HG02798 (cell line): ENCODE data around the gene PLPPR2.
"Not testable (repeated sequence)": the region's sequence is repeated elsewhere in the genome, so short reads cannot be mapped to it uniquely, and the experiment has no call there.

ENCODE experiments used
- ATAC-seq: cut with Tn5 transposase; IDR thresholded peaks from one replicate; pipeline ENCODE4 v1.9.1; 2021; ENCODE audit warnings: mild to moderate bottlenecking; ENCODE audit not compliant: unreplicated experiment, poor library complexity

Gene PLPPR2

DNA sequence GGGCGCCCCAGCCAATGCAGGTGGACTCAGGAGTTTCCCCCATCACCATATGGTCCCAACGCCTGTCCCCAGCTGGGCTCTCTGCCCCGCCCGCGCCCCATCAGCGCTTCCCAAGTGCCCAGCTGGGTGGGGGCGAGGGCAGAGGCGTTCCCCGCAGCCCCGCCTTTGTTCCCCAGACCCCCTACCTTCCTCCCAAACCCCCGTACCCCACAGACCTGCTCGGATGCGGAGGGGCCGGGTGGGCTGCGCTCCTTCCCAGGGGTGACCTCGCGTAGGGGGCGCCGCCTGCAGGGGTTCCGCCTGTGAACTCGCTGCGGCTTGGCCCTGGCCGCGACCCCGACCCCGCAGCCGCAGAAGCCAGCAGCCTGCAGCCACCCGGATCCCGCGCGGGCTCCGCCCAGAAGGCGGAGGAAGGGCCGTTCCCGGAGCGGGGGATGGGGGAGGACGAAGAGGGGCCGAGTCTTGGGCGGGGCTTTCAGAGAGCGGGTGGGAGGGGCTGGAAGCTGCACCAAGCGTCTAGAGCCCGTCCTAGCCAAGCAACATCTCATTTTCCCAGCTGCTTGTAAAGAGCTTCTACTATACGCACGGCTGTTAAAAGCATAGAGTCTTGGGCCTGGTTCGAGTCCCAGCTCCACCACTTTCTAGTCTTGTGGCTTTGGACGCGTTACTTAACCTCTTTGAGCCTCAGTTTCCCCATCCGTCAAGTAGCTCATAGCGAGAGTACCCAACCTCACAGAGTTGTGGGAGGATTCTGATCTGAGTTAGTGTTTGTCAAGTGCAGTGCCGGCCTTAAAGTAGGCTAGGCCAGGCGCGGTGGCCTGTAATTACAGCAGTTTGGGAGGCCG is 15.8 kb upstream of the PLPPR2 start, which contains the start of gene RAB3D:
Gene RAB3D, minus strand, starts transcription at position 404 of the 845 bp plus-strand sequence. CDS start 2,258 bp downstream, outside the sequence.
- peak; percentile 81 for ATAC-seq

- not testable (repeated sequence) for ATAC-seq
These were observed 15.1 kb upstream of the PLPPR2 start for GRCh38 chr19:11340099-11340467.

DNA sequence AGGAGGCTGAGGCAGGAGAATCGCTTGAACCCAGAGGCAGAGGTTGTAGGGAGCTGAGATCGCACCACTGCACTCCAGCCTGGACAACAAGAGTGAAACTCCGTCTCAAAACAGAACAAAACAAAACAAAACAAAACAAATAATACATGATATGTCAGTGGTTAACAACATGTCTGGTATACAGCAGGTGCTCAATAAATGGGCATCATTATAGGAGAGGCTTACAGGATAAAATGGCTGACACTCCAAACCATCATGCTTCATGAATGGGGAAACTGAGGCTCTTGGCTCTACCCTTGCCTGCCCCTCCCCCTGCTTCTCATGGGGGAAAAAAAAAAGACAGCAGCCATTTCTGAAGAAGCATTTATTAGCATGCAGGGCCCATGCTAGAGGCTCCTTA is 12.8 kb upstream of the PLPPR2 start:
- no peak for ATAC-seq

DNA sequence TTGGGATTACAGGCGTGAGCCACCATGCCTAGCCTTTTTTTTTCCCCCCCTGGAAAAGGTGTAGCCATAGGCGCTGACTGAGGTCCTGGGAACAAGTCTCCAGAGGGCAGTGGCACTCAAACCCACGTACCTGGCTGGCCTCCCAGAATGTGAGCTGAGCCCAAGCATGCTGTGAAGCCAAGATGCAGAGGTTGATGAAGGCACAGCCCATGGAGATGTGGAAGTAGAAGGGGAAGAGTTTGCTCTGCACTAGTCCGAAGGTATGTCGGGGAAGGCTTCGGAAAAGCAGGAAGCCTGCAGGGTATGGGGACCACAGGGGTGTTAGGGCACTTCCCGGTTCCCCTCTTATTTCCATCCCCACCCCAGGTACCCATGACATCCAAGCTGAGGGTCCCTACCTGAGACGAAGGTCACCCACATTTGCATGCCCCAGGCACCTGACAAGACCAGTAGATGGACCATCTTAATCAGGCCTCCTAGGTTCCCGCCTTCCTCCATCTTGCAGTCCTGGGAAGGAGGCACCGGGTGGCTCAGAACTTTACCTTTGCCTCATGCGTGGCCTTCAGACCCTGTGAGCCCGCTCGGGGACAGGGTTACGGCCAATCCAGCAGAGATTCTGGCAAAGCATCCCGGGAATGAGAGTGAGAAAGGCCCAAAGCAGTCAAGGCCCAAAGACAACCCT is 10.0 kb upstream of the PLPPR2 start:
- no peak for ATAC-seq

DNA sequence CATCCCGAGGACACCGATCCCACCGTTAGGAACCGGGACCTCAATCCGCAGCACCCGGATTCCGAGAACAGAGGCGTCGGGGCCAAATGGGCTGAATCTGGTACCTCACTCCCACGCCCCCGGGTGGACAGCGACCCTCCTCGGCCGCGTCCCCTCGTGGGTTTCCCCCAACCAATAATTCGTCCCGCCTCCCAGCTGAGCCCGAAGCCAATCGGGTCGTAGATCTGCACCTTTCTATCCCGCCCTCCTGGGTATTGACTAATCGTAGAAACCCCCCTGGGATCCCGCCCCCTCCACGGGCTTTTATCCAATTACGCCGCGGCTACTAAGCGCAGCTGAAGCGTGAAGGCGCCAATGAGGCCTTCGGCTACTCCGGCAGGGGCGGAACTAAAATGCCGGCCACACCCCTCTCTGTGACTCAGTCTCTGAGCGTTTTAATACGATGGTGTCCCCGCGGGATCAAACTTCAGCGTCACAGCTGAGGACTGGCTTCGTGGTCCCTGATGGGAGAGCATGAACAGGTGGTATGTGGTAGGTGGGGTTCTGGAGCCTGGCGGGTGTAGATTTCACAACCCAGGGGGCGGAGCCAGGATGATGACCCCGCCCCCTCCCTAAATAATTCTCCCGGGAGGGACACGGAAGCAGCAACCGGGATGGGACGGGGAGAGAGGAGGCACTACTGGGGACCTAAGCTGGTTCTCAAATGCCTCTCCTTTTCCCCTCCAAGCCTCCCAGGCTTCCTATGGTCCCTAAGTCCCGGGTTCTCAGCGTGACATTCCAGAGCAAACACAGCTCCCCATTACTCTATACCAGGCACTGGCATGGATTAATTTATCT is 8.9 kb upstream of the PLPPR2 start, which contains the start of the genes CCDC159 and TMEM205:
Gene CCDC159, plus strand, starts transcription at position 416 of the 837 bp plus-strand sequence. Its CDS starts 88 bp downstream, at position 504.
Gene TMEM205, minus strand, starts transcription at position 165 of the 837 bp plus-strand sequence. CDS start 649 bp downstream, outside the sequence.
- ATAC-seq, result peak; percentile 95

DNA sequence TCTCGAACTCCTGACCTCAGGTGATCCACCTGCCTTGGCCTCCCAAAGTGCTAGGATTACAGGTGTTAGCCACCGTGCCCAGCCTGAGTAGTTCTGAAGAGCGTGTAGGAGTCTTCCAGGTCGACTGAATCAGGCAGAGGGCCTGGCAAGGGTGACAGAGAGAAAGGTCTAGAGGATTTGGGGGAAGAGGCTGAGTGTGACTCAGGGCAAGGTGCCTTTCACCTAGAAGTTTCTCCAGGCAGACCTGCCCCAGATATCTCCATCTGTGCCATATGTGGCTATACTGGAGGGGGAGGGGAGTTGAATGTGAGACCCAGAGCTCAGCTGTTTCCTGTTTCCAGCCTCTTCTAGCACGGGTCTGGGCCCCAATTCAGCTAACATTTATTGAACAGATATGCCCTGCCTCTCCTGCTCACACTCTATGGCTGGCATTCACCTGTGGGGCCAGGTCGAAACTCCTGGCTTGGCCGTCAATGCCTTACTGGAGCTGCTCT is 7.6 kb upstream of the PLPPR2 start:
- no peak for ATAC-seq

GRCh38 chr19:11349171-11349570 is 6.1 kb upstream of the PLPPR2 start:
- ATAC-seq, result no peak

GRCh38 chr19:11354102-11354501 is 1.1 kb upstream of the PLPPR2 start:
- ATAC-seq, result not testable (repeated sequence)

DNA sequence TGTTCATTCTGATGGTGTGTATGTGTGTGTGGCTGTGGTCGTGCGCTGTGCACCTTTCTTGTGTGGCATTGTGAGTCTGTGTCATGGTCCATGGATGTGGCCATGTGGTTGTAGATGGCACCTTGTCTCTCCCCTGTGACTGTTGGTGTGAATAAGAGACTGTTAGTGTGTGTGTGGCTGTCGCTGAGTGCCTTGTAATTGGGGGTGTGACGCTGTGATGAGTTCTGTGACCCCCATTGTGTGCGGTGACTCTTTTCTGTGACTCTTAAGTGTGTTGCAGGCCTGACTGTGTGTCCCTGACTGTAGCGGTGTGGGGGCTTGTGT is 804 bp downstream of the PLPPR2 start:
- ATAC-seq, result no peak

DNA sequence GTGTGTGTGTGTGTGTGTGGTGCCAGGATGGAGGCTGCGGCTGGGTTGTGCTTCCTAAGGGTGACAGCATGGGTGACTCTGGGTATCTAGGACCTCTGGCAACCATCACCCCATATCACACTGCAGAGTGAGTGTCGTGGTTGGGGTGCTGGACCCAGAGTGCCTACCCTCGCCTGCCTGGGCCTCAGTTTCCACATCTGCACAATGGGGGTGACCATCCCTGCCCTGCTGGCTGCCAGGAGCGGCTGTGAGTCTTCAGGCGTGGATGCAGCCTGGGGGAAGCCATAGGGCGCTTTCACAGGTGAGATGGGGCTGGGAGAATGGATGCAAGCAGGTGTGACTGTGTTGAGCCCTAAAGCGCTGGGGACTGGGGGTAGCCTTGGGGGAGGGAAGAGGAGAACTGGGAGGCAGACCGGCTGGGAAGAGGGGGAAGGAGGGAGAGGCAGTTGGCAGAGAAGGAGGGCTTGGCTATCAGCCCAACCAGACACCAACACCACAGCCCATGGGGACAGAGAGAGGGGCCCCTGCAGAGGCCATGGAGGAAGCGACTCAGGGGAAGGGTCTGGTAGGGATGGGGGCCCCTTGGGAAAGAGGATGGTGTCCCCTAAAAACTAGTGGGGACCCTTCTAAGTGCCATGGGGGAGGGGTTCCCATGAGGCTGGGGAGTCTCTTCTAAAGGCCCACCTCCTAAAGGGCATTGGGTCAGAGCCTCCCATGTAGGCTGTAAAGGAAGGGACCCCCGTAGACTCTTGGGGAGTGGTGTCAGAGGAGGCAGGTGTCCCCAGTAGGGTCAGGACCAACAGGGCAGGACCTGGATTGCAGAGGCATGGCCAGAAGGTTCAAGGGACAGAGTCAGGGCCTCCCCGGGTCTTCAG is 1.7 kb downstream of the PLPPR2 start:
- ATAC-seq, result no peak

DNA sequence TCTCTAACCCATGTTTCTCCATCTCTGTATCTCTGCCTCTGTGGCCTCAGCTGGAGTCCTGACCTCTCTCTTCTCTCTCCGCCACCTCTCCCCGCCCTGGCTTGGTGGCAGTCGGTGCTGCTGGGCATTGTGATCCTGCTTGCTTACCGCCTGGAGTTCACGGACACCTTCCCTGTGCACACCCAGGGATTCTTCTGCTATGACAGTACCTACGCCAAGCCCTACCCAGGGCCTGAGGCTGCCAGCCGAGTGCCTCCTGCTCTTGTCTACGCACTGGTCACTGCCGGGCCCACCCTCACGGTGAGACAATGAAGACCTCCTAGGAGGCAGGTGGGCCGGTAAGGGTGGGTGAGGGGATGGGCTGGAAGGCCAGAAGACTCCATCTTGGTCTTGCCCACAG is 4.2 kb downstream of the PLPPR2 start:
- no peak for ATAC-seq

GRCh38 chr19:11361037-11361770 is 6.0 kb downstream of the PLPPR2 start:
- no peak for ATAC-seq

- no peak for ATAC-seq
These were observed 6.8 kb downstream of the PLPPR2 start for GRCh38 chr19:11361771-11362731.

DNA sequence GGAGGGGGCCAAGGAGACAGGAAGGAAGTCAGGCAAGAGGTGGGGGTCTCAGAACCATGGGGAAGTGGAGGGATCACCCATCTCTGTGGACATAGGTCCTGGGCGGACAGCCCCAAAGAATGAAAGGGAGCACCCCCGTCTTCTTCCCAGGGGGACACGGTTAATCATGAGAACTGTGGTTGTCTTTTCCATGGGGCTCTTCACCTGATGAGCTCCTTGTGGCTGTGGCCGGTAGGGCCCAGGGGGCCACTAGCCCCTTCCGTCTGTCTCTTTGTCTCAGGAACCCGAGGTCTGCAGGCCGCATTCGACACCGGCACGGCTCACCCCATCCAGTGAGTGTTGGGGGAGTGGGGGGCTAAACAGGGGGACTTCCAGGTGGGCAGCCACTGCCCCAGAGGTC is 8.6 kb downstream of the PLPPR2 start:
- ATAC-seq, result no peak

DNA sequence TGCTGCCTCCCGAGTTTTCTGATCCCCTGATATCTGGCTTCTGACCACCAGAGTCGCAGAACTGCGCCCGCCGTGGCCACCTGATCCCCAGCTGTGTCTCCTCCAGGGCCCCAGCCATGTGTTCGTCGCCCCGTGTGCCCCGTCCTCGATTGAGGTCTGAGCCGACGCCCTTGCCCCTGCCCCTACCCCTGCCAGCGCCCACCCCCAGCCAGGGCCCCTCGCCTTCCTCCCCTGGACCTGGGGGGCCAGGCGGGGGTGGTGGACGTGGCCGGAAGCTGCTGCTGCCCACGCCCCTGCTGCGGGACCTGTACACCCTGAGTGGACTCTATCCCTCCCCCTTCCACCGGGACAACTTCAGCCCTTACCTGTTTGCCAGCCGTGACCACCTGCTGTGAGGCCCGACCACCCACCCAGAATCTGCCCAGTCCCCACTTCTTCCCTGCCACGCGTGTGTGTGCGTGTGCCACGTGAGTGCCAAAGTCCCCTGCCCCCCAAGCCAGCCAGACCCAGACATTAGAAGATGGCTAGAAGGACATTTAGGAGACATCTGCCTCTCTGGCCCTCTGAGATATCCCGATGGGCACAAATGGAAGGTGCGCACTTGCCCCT is 9.2 kb downstream of the PLPPR2 start:
- no peak for ATAC-seq

DNA sequence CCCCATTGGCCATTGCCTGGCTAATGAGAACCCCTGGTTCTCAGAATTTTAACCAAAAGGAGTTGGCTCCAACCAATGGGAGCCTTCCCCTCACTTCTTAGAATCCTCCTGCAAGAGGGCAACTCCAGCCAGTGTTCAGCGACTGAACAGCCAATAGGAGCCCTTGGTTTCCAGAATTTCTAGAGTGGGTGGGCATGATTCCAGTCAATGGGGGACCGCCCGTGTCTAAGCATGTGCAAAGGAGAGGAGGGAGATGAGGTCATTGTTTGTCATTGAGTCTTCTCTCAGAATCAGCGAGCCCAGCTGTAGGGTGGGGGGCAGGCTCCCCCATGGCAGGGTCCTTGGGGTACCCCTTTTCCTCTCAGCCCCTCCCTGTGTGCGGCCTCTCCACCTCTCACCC is 9.7 kb downstream of the PLPPR2 start:
- ATAC-seq, result no peak

DNA sequence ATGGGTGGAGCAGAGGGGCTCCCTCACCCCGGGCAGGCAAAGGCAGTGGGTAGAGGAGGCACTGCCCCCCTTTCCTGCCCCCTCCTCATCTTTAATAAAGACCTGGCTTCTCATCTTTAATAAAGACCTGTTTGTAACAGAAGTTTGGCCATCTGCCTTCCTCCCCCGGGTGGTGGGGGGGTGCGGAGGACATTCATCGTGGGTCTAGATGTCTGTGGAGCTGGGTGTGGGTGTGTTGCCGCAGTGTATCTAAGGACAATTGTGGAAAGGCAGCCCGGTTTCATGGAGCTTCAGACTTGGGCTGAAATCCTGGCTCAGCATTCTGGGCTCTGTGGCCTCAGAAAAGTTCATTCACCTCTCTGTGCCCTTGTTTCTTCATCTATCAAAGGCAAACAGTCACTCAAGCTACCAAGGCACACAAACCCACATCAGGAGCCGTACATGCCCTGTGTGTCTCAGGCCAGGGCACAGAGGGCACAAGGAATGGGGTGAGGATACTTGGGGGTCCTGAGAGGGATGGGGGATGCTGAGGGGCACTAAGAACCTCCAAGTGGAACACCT is 10.4 kb downstream of the PLPPR2 start:
- no peak for ATAC-seq
